GM12878 (cell line): ENCODE results near the gene HPX. TPM values are rescaled to one million over a fixed set of nuclear protein-coding genes. Genes with fewer than 3 reads are reported as not detected.

ENCODE experiments used
- ATAC-seq: fragments of 200-7000 bp; cut with Tn5 transposase; 3 replicates; pipeline ENCODE4 v1.9.1; 2020; ENCODE audit warnings: mild to moderate bottlenecking, moderate library complexity
- BruUV-seq: library from RNA; stranded (reverse); fragments of 400-500 nt; replicated peaks from 2 replicates; lab custom pipeline; 2021; lab: Mats Ljungman, UMichigan
- CTCF ChIA-PET: fragments of 300-600 bp; sonication (Branson Sonifier 250); formaldehyde crosslinking; extraction: SDS; loops from one replicate; lab custom pipeline; 2021; ENCODE audit warnings: inconsistent platforms; lab: Yijun Ruan, JAX
- POLR2A ChIA-PET: fragments of 350-600 bp; formaldehyde crosslinking; extraction: SDS; loops from one replicate; lab custom pipeline; 2021; ENCODE audit warnings: inconsistent platforms; lab: Charles Lee
- RAD21 ChIA-PET: fragments of 300-600 bp; sonication (Branson Sonifier 250); formaldehyde crosslinking; loops from one replicate; lab custom pipeline; 2023; ENCODE audit warnings: antibody characterized with exemption; ENCODE audit not compliant: unreplicated experiment; lab: Charles Lee
- SMC1A ChIA-PET: fragments of 300-600 bp; sonication (Branson Sonifier 250); formaldehyde crosslinking; loops from one replicate; lab custom pipeline; 2023; ENCODE audit not compliant: unreplicated experiment, uncharacterized antibody; lab: Charles Lee
- DNase-seq: peaks from one replicate; pipeline ENCODE4 v3.0.0-alpha.2; 2011; ENCODE audit warnings: low read depth, low spot score
- FAIRE-seq: peaks from 3 replicates; lab custom pipeline; 2011; peaks lifted over from hg19 to GRCh38; lab: Jason Lieb, UNC
- H2AFZ ChIP-seq: 2 replicates; pipeline ENCODE4 v1.6.0; 2011; ENCODE audit warnings: low read depth, low read length, control low read depth; ENCODE audit not compliant: control insufficient read depth
- H3K27ac ChIP-seq: 2 replicates; pipeline ENCODE4 v1.5.1; 2011; ENCODE audit warnings: control low read depth; ENCODE audit not compliant: control insufficient read depth, insufficient read depth
- H3K27me3 ChIP-seq, 2 experiments: replicated peaks in 1 of 2; 2 replicates each; pipeline versions ENCODE4 v1.6.0 to v1.6.1; 2011; ENCODE audit warnings: low read length in 1 of 2; ENCODE audit not compliant: control insufficient read depth in 2 of 2, insufficient read depth in 2 of 2
- H3K36me3 ChIP-seq, 2 experiments: 2 replicates each; pipeline ENCODE4 v1.5.1; 2011; ENCODE audit warnings: low read length in 1 of 2; ENCODE audit not compliant: control insufficient read depth in 2 of 2, insufficient read depth in 2 of 2
- H3K4me1 ChIP-seq: 2 replicates; pipeline ENCODE4 v1.6.1; 2011; ENCODE audit warnings: mild to moderate bottlenecking, low read length, moderate library complexity, mixed read lengths; ENCODE audit not compliant: control insufficient read depth, insufficient read depth
- H3K4me2 ChIP-seq: 2 replicates; pipeline ENCODE4 v1.6.0; 2011; ENCODE audit warnings: control low read depth; ENCODE audit not compliant: control insufficient read depth, insufficient read depth
- H3K4me3 ChIP-seq: fragments of 200-600 bp; sonication (generic); 2 replicates; pipeline ENCODE4 v1.5.1; 2016
- H3K79me2 ChIP-seq: 2 replicates; pipeline ENCODE4 v1.6.0; 2011; ENCODE audit warnings: low read length; ENCODE audit not compliant: control insufficient read depth, insufficient read depth
- H3K9ac ChIP-seq: 2 replicates; pipeline ENCODE4 v1.8.0; 2011; ENCODE audit warnings: low read length, control low read depth, mixed read lengths; ENCODE audit not compliant: control insufficient read depth, insufficient read depth
- H3K9me3 ChIP-seq: replicated peaks from 3 replicates; pipeline ENCODE4 v1.5.1; 2011; ENCODE audit warnings: mild to moderate bottlenecking, low read length; ENCODE audit not compliant: control insufficient read depth, insufficient read depth
- H4K20me1 ChIP-seq: 2 replicates; pipeline ENCODE4 v1.6.0; 2011; ENCODE audit not compliant: control insufficient read depth, insufficient read depth
- IKZF2 ChIP-seq, 2 experiments: fragments of 450-650 bp; IDR thresholded peaks; 2 replicates each; pipeline ENCODE4 v1.6.1; 2017; ENCODE audit warnings: mild to moderate bottlenecking in 2 of 2, moderate library complexity in 2 of 2
- NRF1 ChIP-seq: conservative IDR thresholded peaks from 2 replicates; pipeline ENCODE4 v1.6.1; 2011; ENCODE audit warnings: mild to moderate bottlenecking, low read depth, low read length, improper control_type of control experiment
- SMARCA5 ChIP-seq: fragments of 450-650 bp; IDR thresholded peaks from 2 replicates; pipeline ENCODE4 v1.6.1; 2017; ENCODE audit warnings: mild to moderate bottlenecking
- TAF1 ChIP-seq: IDR thresholded peaks from 2 replicates; pipeline ENCODE4 v1.6.1; 2011; ENCODE audit warnings: mild to moderate bottlenecking, low read depth, low read length, borderline replicate concordance
- YBX1 ChIP-seq: fragments of 450-650 bp; IDR thresholded peaks from 2 replicates; pipeline ENCODE4 v1.6.1; 2016; ENCODE audit warnings: antibody characterized with exemption
- ZSCAN29 ChIP-seq: fragments of 450-650 bp; IDR thresholded peaks from 2 replicates; pipeline ENCODE4 v1.6.1; 2017; ENCODE audit warnings: mild to moderate bottlenecking, moderate library complexity
- WGBS: methylation state at CpG from one replicate; pipeline ENCODE4 v1.1.6; 2016; ENCODE audit warnings: low lambda C conversion rate; ENCODE audit not compliant: insufficient replicate concordance, insufficient coverage; ENCODE audit errors: missing lambda C conversion rate; 5-methylcytosine and 5-hydroxymethylcytosine counted together
- in situ Hi-C: fragments of 300-500 bp; cut with MboI; formaldehyde crosslinking; loops from 9 replicates; pipeline ENCODE4 v1.14.3; 2018; ENCODE audit warnings: mixed read lengths
- intact Hi-C: fragments of 100-400 bp; cut with micrococcal nuclease; formaldehyde crosslinking; loops from one replicate; pipeline ENCODE4 v1.14.2; 2022; ENCODE audit not compliant: unreplicated experiment
- polyA plus RNA-seq, 11 experiments: library from polyadenylated mRNA; depleted of rRNA in 4 of 11; unstranded in 6 of 11; stranded (reverse) in 5 of 11; fragments of >200 nt; fragmentation: Nextera tagmentation in 4 of 11; fragmentation: Illumina TruSeq in 1 of 11; extraction: Ambion mirVana in 4 of 11; extraction: Trizol in 1 of 11; gene quantifications; 1 replicate in 1 of 11; 2 replicates in 10 of 11; pipeline versions ENCODE4 v1.2.1 to v1.2.3, GENCODE V29; 2011 to 2016; ENCODE audit warnings: inconsistent platforms in 2 of 11, missing spikeins in 2 of 11, low read depth in 1 of 11
- total RNA-seq, 4 experiments: library from RNA; depleted of rRNA in 3 of 4; stranded (reverse); fragments of >200 nt in 3 of 4; fragmentation: Illumina TruSeq in 1 of 4; extraction: Trizol in 1 of 4; gene quantifications; 2 replicates each; pipeline versions ENCODE4 v1.2.1 to v1.2.3, GENCODE V29; 2013 to 2021
- TF ChIP-seq, protein P1 (sequence below): fragments of 450-650 bp; IDR thresholded peaks from 2 replicates; pipeline ENCODE4 v1.6.1; 2016; ENCODE audit warnings: mild to moderate bottlenecking
- TF ChIP-seq, protein P2 (sequence below): fragments of 450-650 bp; IDR thresholded peaks from 2 replicates; pipeline ENCODE4 v1.6.1; 2017; ENCODE audit warnings: mild to moderate bottlenecking

Gene HPX
- total and polyA plus RNA-seq, 10 of the 15 experiments (the other 5 are each of a cell fraction or from before 2014, with no cell fraction given): 0.08 to 1.7 (median 0.18) TPM; not detected in 1

DNA sequence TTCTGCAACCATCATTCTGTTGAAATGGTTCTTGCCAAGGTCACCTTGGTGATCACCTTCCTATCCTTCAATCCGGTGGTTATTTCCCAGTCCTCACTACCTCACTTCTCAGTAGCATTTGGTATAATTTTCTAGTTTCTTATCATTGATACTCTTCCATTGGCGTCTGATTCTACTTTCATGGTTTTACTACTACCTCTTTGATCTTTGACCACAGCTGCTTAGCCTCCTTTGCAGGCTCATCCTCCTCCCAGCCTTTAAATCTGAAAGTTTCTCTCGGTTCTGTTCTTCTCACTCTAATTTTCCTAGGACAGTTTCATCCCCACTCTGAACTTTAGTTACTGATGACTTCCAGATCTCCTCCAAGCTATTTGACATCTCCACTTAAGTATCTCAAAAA is 45.5 kb upstream of the HPX start (continued):
- no peak for TF ChIP-seq NRF1
- no peak for TF ChIP-seq SMARCA5
- TF ChIP-seq TAF1: no peak
- TF ChIP-seq IKZF2 (IDR thresholded peaks at IDR 0.05): peak; percentile 21 to 34; a peak in 1 of 4 replicates

DNA sequence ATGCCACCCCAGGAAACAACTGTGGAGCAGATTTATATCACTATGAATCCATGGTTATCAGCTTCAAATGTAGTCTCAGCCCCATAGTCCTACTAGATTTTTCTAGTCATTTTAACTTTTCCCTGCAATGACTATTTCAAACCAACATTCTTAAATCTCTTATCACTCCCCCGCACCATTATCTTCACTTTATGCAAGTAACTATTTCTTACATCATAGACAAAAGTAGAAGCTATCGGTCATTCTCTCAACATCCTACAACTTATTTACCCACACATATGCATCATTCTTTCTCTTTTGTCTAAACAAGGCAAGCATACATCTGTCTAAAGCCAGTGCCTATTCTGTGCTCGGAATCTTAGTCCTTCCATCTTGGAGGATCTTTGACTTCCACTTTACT is 44.9 kb upstream of the HPX start:
- DNase-seq (no peak), ATAC-seq (no peak), FAIRE-seq (no peak)
- CTCF ChIA-PET: interaction anchor here (1.0 to 10.7 kb wide), 9 partner anchors 8 to 220 kb away, joined by 3 to 119 read pairs (median 4); partner anchors contain the start of gene TPP1
- BruUV-seq: no TSS peak
- Histone ChIP-seq H3K27ac (no peak overlapping the region), H3K4me3 (no peak overlapping the region), H3K4me1 (peaks cover 11% of the 10 kb centered on the region), H3K9me3 (no peaks in the 10 kb centered on the region), H3K4me2 (0 out of 2 replicates have a peak overlapping the region, but pooled peaks have one; percentile 2), H4K20me1 (no peaks in the 10 kb centered on the region), H3K36me3 (peaks cover 0 to 12% of the 10 kb centered on the region in 2 experiments; a peak in 2 of 4 replicates), H3K27me3 (no peaks in the 10 kb centered on the region), H3K79me2 (peaks cover 29% of the 10 kb centered on the region), H2AFZ (no peak overlapping the region), H3K9ac (no peak overlapping the region)
- intact Hi-C loops: loop anchor here (10.0 kb wide), 2 partner anchors 251 to 1039 kb away; partner anchors contain the start of genes CNGA4 and FHIP1B
- WGBS: 99% methylated on average over 3 of the region's 3 CpGs
- RAD21 ChIA-PET: interaction anchor here (0.8 to 3.4 kb wide), 2 partner anchors 106 to 134 kb away, joined by 3 to 14 read pairs; partner anchors contain the start of gene TPP1
- in situ Hi-C loops: no loop called here
- TF ChIP-seq, protein P1, sequence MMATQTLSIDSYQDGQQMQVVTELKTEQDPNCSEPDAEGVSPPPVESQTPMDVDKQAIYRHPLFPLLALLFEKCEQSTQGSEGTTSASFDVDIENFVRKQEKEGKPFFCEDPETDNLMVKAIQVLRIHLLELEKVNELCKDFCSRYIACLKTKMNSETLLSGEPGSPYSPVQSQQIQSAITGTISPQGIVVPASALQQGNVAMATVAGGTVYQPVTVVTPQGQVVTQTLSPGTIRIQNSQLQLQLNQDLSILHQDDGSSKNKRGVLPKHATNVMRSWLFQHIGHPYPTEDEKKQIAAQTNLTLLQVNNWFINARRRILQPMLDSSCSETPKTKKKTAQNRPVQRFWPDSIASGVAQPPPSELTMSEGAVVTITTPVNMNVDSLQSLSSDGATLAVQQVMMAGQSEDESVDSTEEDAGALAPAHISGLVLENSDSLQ: no peak
- TF ChIP-seq, protein P2, sequence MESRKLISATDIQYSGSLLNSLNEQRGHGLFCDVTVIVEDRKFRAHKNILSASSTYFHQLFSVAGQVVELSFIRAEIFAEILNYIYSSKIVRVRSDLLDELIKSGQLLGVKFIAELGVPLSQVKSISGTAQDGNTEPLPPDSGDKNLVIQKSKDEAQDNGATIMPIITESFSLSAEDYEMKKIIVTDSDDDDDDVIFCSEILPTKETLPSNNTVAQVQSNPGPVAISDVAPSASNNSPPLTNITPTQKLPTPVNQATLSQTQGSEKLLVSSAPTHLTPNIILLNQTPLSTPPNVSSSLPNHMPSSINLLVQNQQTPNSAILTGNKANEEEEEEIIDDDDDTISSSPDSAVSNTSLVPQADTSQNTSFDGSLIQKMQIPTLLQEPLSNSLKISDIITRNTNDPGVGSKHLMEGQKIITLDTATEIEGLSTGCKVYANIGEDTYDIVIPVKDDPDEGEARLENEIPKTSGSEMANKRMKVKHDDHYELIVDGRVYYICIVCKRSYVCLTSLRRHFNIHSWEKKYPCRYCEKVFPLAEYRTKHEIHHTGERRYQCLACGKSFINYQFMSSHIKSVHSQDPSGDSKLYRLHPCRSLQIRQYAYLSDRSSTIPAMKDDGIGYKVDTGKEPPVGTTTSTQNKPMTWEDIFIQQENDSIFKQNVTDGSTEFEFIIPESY: no peak
- TF ChIP-seq ZSCAN29 (no peak), YBX1 (no peak)
- POLR2A ChIA-PET: interaction anchor here (1.1 to 2.0 kb wide), 4 partner anchors 11 to 17 kb away, joined by 3 to 4 read pairs (median 4); partner anchors contain the start of genes DNHD1 and TRIM3
- SMC1A ChIA-PET: interaction anchor here (1.1 to 2.4 kb wide), 6 partner anchors 10 to 107 kb away, joined by 4 to 8 read pairs (median 5); no protein-coding TSS in a partner anchor
